ENCODE results near the gene PCDHA3.
"Not testable (repeated sequence)": the region's sequence is repeated elsewhere in the genome, so short reads cannot be mapped to it uniquely, and the experiment has no call there.

DNA sequence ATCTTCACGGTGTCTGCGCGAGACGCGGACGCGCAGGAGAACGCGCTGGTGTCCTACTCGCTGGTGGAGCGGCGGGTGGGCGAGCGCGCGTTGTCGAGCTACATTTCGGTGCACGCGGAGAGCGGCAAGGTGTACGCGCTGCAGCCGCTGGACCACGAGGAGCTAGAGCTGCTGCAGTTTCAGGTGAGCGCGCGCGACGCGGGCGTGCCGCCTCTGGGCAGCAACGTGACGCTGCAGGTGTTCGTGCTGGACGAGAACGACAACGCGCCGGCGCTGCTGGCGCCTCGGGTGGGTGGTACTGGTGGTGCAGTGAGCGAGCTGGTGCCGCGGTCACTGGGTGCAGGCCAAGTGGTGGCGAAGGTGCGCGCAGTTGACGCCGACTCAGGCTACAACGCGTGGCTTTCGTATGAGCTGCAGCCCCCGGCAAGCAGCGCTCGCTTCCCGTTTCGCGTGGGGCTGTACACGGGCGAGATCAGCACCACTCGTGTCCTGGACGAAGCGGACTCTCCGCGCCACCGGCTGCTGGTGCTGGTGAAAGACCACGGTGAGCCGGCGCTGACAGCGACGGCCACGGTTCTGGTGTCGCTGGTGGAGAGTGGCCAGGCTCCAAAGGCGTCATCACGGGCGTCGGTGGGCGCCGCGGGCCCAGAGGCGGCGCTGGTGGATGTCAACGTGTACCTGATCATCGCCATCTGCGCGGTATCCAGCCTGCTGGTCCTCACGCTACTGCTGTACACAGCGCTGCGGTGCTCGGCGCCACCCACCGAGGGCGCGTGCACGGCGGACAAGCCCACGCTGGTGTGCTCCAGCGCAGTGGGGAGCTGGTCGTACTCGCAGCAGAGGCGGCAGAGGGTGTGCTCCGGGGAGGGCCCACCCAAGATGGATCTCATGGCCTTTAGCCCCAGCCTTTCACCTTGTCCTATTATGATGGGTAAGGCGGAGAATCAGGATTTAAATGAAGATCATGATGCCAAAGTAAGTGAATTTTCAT, 28.9 kb downstream of the PCDHA3 start:
- not testable (repeated sequence) for TF ChIP-seq CHD4 (IDR thresholded peaks at IDR 0.05; ENCODE audit: borderline replicate concordance)
- TF ChIP-seq, protein P1, sequence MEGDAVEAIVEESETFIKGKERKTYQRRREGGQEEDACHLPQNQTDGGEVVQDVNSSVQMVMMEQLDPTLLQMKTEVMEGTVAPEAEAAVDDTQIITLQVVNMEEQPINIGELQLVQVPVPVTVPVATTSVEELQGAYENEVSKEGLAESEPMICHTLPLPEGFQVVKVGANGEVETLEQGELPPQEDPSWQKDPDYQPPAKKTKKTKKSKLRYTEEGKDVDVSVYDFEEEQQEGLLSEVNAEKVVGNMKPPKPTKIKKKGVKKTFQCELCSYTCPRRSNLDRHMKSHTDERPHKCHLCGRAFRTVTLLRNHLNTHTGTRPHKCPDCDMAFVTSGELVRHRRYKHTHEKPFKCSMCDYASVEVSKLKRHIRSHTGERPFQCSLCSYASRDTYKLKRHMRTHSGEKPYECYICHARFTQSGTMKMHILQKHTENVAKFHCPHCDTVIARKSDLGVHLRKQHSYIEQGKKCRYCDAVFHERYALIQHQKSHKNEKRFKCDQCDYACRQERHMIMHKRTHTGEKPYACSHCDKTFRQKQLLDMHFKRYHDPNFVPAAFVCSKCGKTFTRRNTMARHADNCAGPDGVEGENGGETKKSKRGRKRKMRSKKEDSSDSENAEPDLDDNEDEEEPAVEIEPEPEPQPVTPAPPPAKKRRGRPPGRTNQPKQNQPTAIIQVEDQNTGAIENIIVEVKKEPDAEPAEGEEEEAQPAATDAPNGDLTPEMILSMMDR (IDR thresholded peaks at IDR 0.05), result not testable (repeated sequence)

All from A549 (cell line).